B cell (primary cell): ENCODE results near the gene ETFB. TPM values are rescaled to one million over a fixed set of nuclear protein-coding genes. Genes with fewer than 3 reads are reported as not detected.

ENCODE experiments used
- ATAC-seq: fragments of 200-7000 bp; cut with Tn5 transposase; one replicate; pipeline ENCODE4 v1.10.0; 2021; ENCODE audit warnings: low read depth, mild to moderate bottlenecking, moderate number of reproducible peaks, moderate library complexity
- CTCF ChIA-PET: fragments of 350-600 bp; sonication (Branson Sonifier 250); formaldehyde crosslinking; loops from one replicate; lab custom pipeline; 2021; ENCODE audit warnings: antibody characterized with exemption, inconsistent platforms; lab: Charles Lee
- POLR2A ChIA-PET: fragments of 350-600 bp; sonication (Branson Sonifier 250); formaldehyde crosslinking; loops from one replicate; lab custom pipeline; 2021; ENCODE audit warnings: antibody characterized with exemption; lab: Charles Lee
- DNase-seq: peaks from one replicate; pipeline ENCODE4 v3.0.0; 2013
- H2AFZ ChIP-seq: 2 replicates; pipeline ENCODE4 v1.6.1; 2012; ENCODE audit warnings: mild to moderate bottlenecking, low read depth, low read length; ENCODE audit not compliant: insufficient read depth, poor library complexity, severe bottlenecking
- H3K27ac ChIP-seq, 2 donors: 1 replicate in 1 of 2; 2 replicates in 1 of 2; pipeline ENCODE4 v1.5.1; 2012 to 2013; ENCODE audit warnings: low read length in 2 of 2, mild to moderate bottlenecking in 2 of 2, moderate library complexity in 1 of 2
- H3K27me3 ChIP-seq, 4 experiments: fragments of 200-600 bp in 1 of 4; sonication (generic) in 1 of 4; replicated peaks in 1 of 4; 1 replicate in 2 of 4; 2 replicates in 2 of 4; pipeline versions ENCODE4 v1.6.1 to v1.7.0; 2013 to 2016; ENCODE audit warnings: low read length in 3 of 4, mild to moderate bottlenecking in 2 of 4, mixed read lengths in 1 of 4, moderate library complexity in 1 of 4; ENCODE audit not compliant: insufficient read depth in 4 of 4, control insufficient read depth in 3 of 4; ENCODE audit errors: control extremely low read depth in 1 of 4
- H3K36me3 ChIP-seq, 2 experiments: replicated peaks in 1 of 2; 1 replicate in 1 of 2; 2 replicates in 1 of 2; pipeline versions ENCODE4 v1.6.1 to v1.7.1; 2013; ENCODE audit warnings: low read length in 1 of 2; ENCODE audit not compliant: insufficient read depth in 2 of 2, control insufficient read depth in 1 of 2; ENCODE audit errors: control extremely low read depth in 1 of 2, extremely low read depth in 1 of 2
- H3K4me1 ChIP-seq, 2 donors: fragments of 200-600 bp in 1 of 2; sonication (generic) in 1 of 2; 1 replicate in 1 of 2; 2 replicates in 1 of 2; pipeline versions ENCODE4 v1.5.1 to v1.6.1; 2013 to 2017; ENCODE audit warnings: low read length in 2 of 2; ENCODE audit not compliant: control insufficient read depth in 2 of 2, insufficient read depth in 2 of 2
- H3K4me2 ChIP-seq: replicated peaks from 2 replicates; pipeline ENCODE3; 2012; ENCODE audit warnings: mild to moderate bottlenecking, low read depth, low read length; ENCODE audit not compliant: poor library complexity, severe bottlenecking
- H3K4me3 ChIP-seq, 5 experiments: fragments of 200-600 bp in 1 of 5; sonication (generic) in 1 of 5; 1 replicate in 3 of 5; 2 replicates in 2 of 5; pipeline versions ENCODE4 v1.5.1 to v1.7.0; 2011 to 2016; ENCODE audit warnings: low read length in 4 of 5, mild to moderate bottlenecking in 4 of 5, low read depth in 2 of 5, control low read depth in 1 of 5, moderate library complexity in 1 of 5; ENCODE audit not compliant: insufficient read depth in 1 of 5; ENCODE audit errors: control extremely low read depth in 1 of 5, extremely low read depth in 1 of 5
- H3K79me2 ChIP-seq: fragments of 200-600 bp; sonication (generic); one replicate; pipeline ENCODE4 v1.6.0; 2016; ENCODE audit warnings: low read length; ENCODE audit not compliant: control insufficient read depth, insufficient read depth
- H3K9ac ChIP-seq: fragments of 200-600 bp; sonication (generic); 2 replicates; pipeline ENCODE4 v1.6.1; 2017; ENCODE audit warnings: mild to moderate bottlenecking, low read length, moderate library complexity
- H3K9me3 ChIP-seq, 3 donors: one replicate each; pipeline versions ENCODE4 v1.6.1 to v1.7.1; 2013; ENCODE audit warnings: low read length in 2 of 3; ENCODE audit not compliant: control insufficient read depth in 2 of 3, insufficient read depth in 1 of 3; ENCODE audit errors: control extremely low read depth in 1 of 3
- H4K20me1 ChIP-seq: 2 replicates; pipeline ENCODE4 v1.6.0; 2012; ENCODE audit warnings: mild to moderate bottlenecking, low read length; ENCODE audit not compliant: insufficient read depth, control insufficient read depth, poor library complexity, severe bottlenecking
- H3K27ac Mint-ChIP-seq: one replicate; pipeline ENCODE4 v1.8.0; 2021; ENCODE audit warnings: mixed read lengths
- H3K27me3 Mint-ChIP-seq: one replicate; pipeline ENCODE4 v1.8.0; 2021; ENCODE audit warnings: mixed read lengths
- H3K4me1 Mint-ChIP-seq: one replicate; pipeline ENCODE4 v1.8.0; 2021; ENCODE audit warnings: mixed read lengths
- H3K4me3 Mint-ChIP-seq: one replicate; pipeline ENCODE4 v1.8.0; 2021; ENCODE audit warnings: mixed read lengths
- H3K9me3 Mint-ChIP-seq: one replicate; pipeline ENCODE4 v1.8.0; 2022; ENCODE audit warnings: mixed read lengths; ENCODE audit not compliant: insufficient read depth
- CTCF ChIP-seq: fragments of 200-600 bp; IDR thresholded peaks from one replicate; pipeline ENCODE4 v1.8.0; 2022; ENCODE audit warnings: antibody characterized with exemption, mild to moderate bottlenecking
- EZH2 ChIP-seq: IDR thresholded peaks from 2 replicates; pipeline ENCODE4 v1.6.1; 2012; ENCODE audit warnings: borderline replicate concordance, low read depth, mild to moderate bottlenecking, moderate library complexity, low read length; ENCODE audit not compliant: insufficient read depth, poor library complexity, severe bottlenecking
- WGBS: methylation state at CpG from one replicate; pipeline ENCODE4 v1.1.5; 2013; ENCODE audit warnings: missing lambda C conversion rate; ENCODE audit not compliant: insufficient coverage; 5-methylcytosine and 5-hydroxymethylcytosine counted together
- intact Hi-C: fragments of 100-400 bp; cut with micrococcal nuclease; formaldehyde crosslinking; loops from one replicate; pipeline ENCODE4 v1.10.0; 2022
- polyA plus RNA-seq: library from polyadenylated mRNA; depleted of rRNA; stranded (reverse); fragments of >200 nt; gene quantifications from 2 replicates; pipeline ENCODE4 v1.2.3, GENCODE V29; 2012
- total RNA-seq, 2 donors: library from RNA; stranded (reverse); fragments of 120-200 nt in 1 of 2; gene quantifications; 1 replicate in 1 of 2; 2 replicates in 1 of 2; pipeline versions ENCODE4 v1.2.3 to v1.2.4, GENCODE V29; 2013 to 2022

Gene ETFB
- total and polyA plus RNA-seq, 2 donors (not counting 1 experiment from before 2014, with no cell fraction given), result 33.3 to 76.5 TPM

GRCh38 chr19:51371186-51371690, 5.0 kb upstream of the ETFB start:
- Mint-ChIP-seq H3K4me1 (peaks cover 15% of the 10 kb centered on the region), H3K27me3 (no peaks in the 10 kb centered on the region), H3K4me3 (no peak overlapping the region), H3K9me3 (no peaks in the 10 kb centered on the region), H3K27ac (no peak overlapping the region)
- no peaks in the 10 kb centered on the region for H3K27me3 ChIP-seq
- TF ChIP-seq EZH2, result no peak
- TF ChIP-seq CTCF, result no peak
- no peak overlapping the region for H3K4me3 ChIP-seq
- H3K4me2 ChIP-seq, result no peak overlapping the region
- H4K20me1 ChIP-seq, result no peaks in the 10 kb centered on the region
- ATAC-seq (no peak), DNase-seq (no peak)
- POLR2A ChIA-PET, result no interaction called here
- no peaks in the 10 kb centered on the region for H3K9me3 ChIP-seq
- H3K79me2 ChIP-seq, result peaks cover 6% of the 10 kb centered on the region
- 94% methylated on average over 8 of the region's 8 CpGs for WGBS
- intact Hi-C loops, result no loop called here
- CTCF ChIA-PET, result interaction anchor here (0.9 kb wide), 1 partner anchor 32 kb away, joined by 3 read pairs; no protein-coding TSS in a partner anchor
- no peak overlapping the region for H3K27ac ChIP-seq
- no peaks in the 10 kb centered on the region for H3K36me3 ChIP-seq
- H3K4me1 ChIP-seq, result peaks cover 0 to 25% of the 10 kb centered on the region in 2 donors
- no peak overlapping the region for H2AFZ ChIP-seq
- H3K9ac ChIP-seq, result no peak overlapping the region

- intact Hi-C loops, result no loop called here
- H3K79me2 ChIP-seq, result peaks cover 11% of the 10 kb centered on the region
Observed at GRCh38 chr19:51370230-51370629, 4.0 kb upstream of the ETFB start.

More at GRCh38 chr19:51370230-51370629, 4.0 kb upstream of the ETFB start:
- Histone ChIP-seq H4K20me1 (no peaks in the 10 kb centered on the region), H2AFZ (no peak overlapping the region), H3K9ac (no peak overlapping the region), H3K27me3 (no peaks in the 10 kb centered on the region), H3K27ac (no peak overlapping the region), H3K36me3 (no peaks in the 10 kb centered on the region), H3K4me3 (no peak overlapping the region), H3K4me2 (no peak overlapping the region), H3K9me3 (no peaks in the 10 kb centered on the region), H3K4me1 (peaks cover 4 to 32% of the 10 kb centered on the region in 2 donors)
- DNase-seq, result no peak
- no peak for ATAC-seq
- WGBS, result 99% methylated on average over 4 of the region's 4 CpGs
- ChIA-PET POLR2A (no interaction called here), CTCF (interaction anchor here (0.6 to 1.4 kb wide), 2 partner anchors 291 to 1488 kb away, joined by 3 to 5 read pairs; no protein-coding TSS in a partner anchor)
- Mint-ChIP-seq H3K27ac (peak overlapping the region; percentile 34), H3K9me3 (no peaks in the 10 kb centered on the region), H3K4me3 (peak overlapping the region; percentile 47), H3K4me1 (peaks cover 20% of the 10 kb centered on the region), H3K27me3 (no peaks in the 10 kb centered on the region)
- TF ChIP-seq EZH2 (no peak), CTCF (no peak)
